Ascending aorta (tissue), 2 donors: ENCODE measurements around the gene LIG1. TPM values are rescaled to one million over a fixed set of nuclear protein-coding genes. Genes with fewer than 3 reads are reported as not detected.

Experiments
- DNase-seq, 2 donors: peaks; one replicate each; pipeline ENCODE4 v3.0.0-alpha.2; 2019; ENCODE audit warnings: low spot score in 2 of 2
- H3K27ac ChIP-seq, 2 donors: fragments of 200-600 bp; sonication (generic); one replicate each; pipeline ENCODE4 v1.5.1; 2016 to 2017; ENCODE audit warnings: mild to moderate bottlenecking in 1 of 2
- H3K27me3 ChIP-seq: fragments of 200-600 bp; sonication (generic); one replicate; pipeline ENCODE4 v1.5.1; 2017
- H3K36me3 ChIP-seq, 2 donors: fragments of 200-600 bp; sonication (generic); one replicate each; pipeline ENCODE4 v1.5.1; 2016
- H3K4me1 ChIP-seq, 2 donors: fragments of 200-600 bp; sonication (generic); one replicate each; pipeline ENCODE4 v1.5.1; 2016 to 2017; ENCODE audit warnings: mild to moderate bottlenecking in 1 of 2
- H3K4me3 ChIP-seq, 2 donors: fragments of 200-600 bp; sonication (generic); one replicate each; pipeline ENCODE4 v1.5.1; 2016 to 2017; ENCODE audit warnings: mild to moderate bottlenecking in 1 of 2
- H3K9me3 ChIP-seq, 2 donors: fragments of 200-600 bp; sonication (generic); one replicate each; pipeline ENCODE4 v1.5.1; 2016
- CTCF ChIP-seq, 3 experiments: fragments of 200-600 bp in 2 of 3; fragments of 450-650 bp in 1 of 3; sonication (generic) in 2 of 3; IDR thresholded peaks; one replicate each; pipeline ENCODE4 v1.5.1; 2016 to 2019; ENCODE audit warnings: antibody characterized with exemption in 3 of 3, mild to moderate bottlenecking in 1 of 3, moderate library complexity in 1 of 3
- intact Hi-C: fragments of 100-400 bp; cut with DNase I; formaldehyde crosslinking; loops from one replicate; pipeline ENCODE4 v1.15.1; 2023
- total RNA-seq: library from RNA; depleted of rRNA; stranded (reverse); fragments of >200 nt; gene quantifications from one replicate; pipeline ENCODE4 v1.1.0, GENCODE V29; 2016

Gene LIG1
- total RNA-seq, result 0.64 TPM

GRCh38 chr19:48169939-48170803, at the start of gene LIG1, which contains the start of gene ZSWIM9:
TSS of gene LIG1 (minus strand) at chr19:48170344. CDS start at chr19:48165566, 4,778 bp downstream.
TSS of gene ZSWIM9 (plus strand) at chr19:48170680. CDS start at chr19:48171803, 1,123 bp downstream.
- peak; percentile 65 to 93 for DNase-seq
- Histone ChIP-seq H3K4me3 (peak within 1 kb of the TSS; percentile 65 to 85), H3K27me3 (no peaks in the 10 kb centered on the region), H3K27ac (peak within 1 kb of the TSS; percentile 82 to 88), H3K36me3 (peaks cover 12 to 26% of the 10 kb centered on the region in 2 donors), H3K9me3 (no peaks in the 10 kb centered on the region), H3K4me1 (peaks cover 3 to 7% of the 10 kb centered on the region in 2 donors)
- peak in 1 of 3 experiments; percentile 14 for TF ChIP-seq CTCF (IDR thresholded peaks at IDR 0.05)
- intact Hi-C loops, result loop anchor here (2.0 kb wide), 2 partner anchors 33 to 87 kb away; no protein-coding TSS in a partner anchor

- intact Hi-C loops, result no loop called here
- H3K36me3 ChIP-seq, result peaks cover 5 to 14% of the 10 kb centered on the region in 2 donors
These were observed 48.9 kb upstream of the LIG1 start for GRCh38 chr19:48218997-48219396.

GRCh38 chr19:48216933-48217332, 46.8 kb upstream of the LIG1 start:
- no peaks in the 10 kb centered on the region for H3K4me1 ChIP-seq
- no peak overlapping the region for H3K27ac ChIP-seq
- peaks cover 5 to 21% of the 10 kb centered on the region in 2 donors for H3K36me3 ChIP-seq
- H3K27me3 ChIP-seq, result no peaks in the 10 kb centered on the region
- TF ChIP-seq CTCF (IDR thresholded peaks at IDR 0.05), result no peak
- DNase-seq, result no peak
- intact Hi-C loops, result no loop called here
- no peaks in the 10 kb centered on the region for H3K9me3 ChIP-seq
- H3K4me3 ChIP-seq, result no peak overlapping the region

More at GRCh38 chr19:48218997-48219396, 48.9 kb upstream of the LIG1 start:
- Histone ChIP-seq H3K4me1 (no peaks in the 10 kb centered on the region), H3K9me3 (no peaks in the 10 kb centered on the region), H3K4me3 (no peak overlapping the region), H3K27me3 (no peaks in the 10 kb centered on the region), H3K27ac (no peak overlapping the region)
- no peak for TF ChIP-seq CTCF (IDR thresholded peaks at IDR 0.05)
- no peak for DNase-seq

GRCh38 chr19:48213959-48214358, 43.8 kb upstream of the LIG1 start:
- Histone ChIP-seq H3K4me3 (no peak overlapping the region), H3K27me3 (no peaks in the 10 kb centered on the region), H3K36me3 (peaks cover 5 to 11% of the 10 kb centered on the region in 2 donors), H3K27ac (no peak overlapping the region), H3K9me3 (no peaks in the 10 kb centered on the region), H3K4me1 (no peaks in the 10 kb centered on the region)
- intact Hi-C loops, result no loop called here
- DNase-seq, result no peak
- no peak for TF ChIP-seq CTCF (IDR thresholded peaks at IDR 0.05)

DNA sequence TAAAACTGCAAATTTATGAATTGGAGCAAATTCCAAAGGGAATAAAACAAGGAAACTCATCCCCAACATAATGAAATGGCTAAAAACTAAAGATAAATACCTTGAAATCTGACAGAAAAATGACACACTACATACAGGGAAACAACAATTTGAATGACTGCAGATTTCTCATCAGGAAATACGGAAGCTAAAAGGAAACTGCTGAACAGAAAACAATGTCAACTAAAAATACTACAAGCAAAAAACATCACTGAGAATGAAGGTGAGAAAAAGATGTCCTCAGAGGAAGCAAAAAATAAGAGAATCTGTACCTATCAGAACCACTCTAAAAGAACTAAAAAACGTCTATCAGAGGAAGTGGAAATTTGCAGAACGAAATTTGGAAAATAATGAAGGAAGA, 39.9 kb upstream of the LIG1 start:
- Histone ChIP-seq H3K4me1 (no peaks in the 10 kb centered on the region), H3K9me3 (no peaks in the 10 kb centered on the region), H3K27me3 (no peaks in the 10 kb centered on the region), H3K36me3 (peaks cover 3 to 7% of the 10 kb centered on the region in 2 donors), H3K27ac (no peak overlapping the region), H3K4me3 (no peak overlapping the region)
- no peak for TF ChIP-seq CTCF (IDR thresholded peaks at IDR 0.05)
- DNase-seq, result no peak
- intact Hi-C loops, result no loop called here
